ENCODE measurements around the gene ALDH16A1.

The ALDH16A1 gene

DNA sequence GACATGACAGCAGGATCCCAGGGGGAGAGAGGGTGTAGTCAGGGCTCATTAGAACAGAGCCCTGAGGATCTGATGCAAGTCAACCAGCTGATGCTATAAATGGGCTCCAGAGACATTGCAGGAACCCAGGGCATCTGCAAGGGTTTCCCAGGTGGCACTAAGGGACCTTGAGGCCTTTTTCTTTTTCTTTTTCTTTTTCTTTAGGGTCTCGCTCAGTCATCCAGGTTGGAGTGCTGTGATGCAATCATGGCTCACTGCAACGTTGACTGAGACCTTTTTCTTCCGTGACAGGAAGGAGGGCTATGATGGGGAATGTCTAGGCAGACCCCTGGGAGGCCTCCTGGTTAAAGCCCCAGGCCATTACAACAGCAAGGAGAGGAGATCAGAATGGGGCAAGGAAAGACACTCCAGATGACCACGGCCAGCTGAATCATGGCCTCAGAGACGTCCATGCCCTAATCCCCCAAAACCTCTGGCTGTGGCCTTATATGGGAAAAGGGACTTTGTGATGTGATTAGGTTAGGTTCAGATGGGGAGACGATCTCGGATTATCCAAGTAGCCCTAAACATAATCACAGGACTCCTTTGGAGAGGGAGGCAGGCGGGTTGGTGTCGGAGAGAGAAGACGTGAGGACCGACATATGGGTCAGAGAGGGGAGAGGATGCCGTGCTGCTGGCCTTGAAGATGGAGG lies 54.9 kb downstream of the ALDH16A1 start:
- 90% methylated on average over 12 of the region's 12 CpGs for WGBS
- Histone ChIP-seq H3K4me1 (ENCODE audit: insufficient read depth, low read length) (peaks cover 4% of the 10 kb centered on the region), H3K4me3 (ENCODE audit: low read length) (no peak overlapping the region), H3K9me3 (ENCODE audit: insufficient read depth, low read depth, low read length) (no peaks in the 10 kb centered on the region), H3K36me3 (ENCODE audit: insufficient read depth, low read length) (no peaks in the 10 kb centered on the region), H3K9ac (ENCODE audit: low read depth, low read length) (no peak overlapping the region), H3K27me3 (ENCODE audit: insufficient read depth, low read length) (no peaks in the 10 kb centered on the region), H3K27ac (ENCODE audit: low read depth, low read length) (no peak overlapping the region)

DNA sequence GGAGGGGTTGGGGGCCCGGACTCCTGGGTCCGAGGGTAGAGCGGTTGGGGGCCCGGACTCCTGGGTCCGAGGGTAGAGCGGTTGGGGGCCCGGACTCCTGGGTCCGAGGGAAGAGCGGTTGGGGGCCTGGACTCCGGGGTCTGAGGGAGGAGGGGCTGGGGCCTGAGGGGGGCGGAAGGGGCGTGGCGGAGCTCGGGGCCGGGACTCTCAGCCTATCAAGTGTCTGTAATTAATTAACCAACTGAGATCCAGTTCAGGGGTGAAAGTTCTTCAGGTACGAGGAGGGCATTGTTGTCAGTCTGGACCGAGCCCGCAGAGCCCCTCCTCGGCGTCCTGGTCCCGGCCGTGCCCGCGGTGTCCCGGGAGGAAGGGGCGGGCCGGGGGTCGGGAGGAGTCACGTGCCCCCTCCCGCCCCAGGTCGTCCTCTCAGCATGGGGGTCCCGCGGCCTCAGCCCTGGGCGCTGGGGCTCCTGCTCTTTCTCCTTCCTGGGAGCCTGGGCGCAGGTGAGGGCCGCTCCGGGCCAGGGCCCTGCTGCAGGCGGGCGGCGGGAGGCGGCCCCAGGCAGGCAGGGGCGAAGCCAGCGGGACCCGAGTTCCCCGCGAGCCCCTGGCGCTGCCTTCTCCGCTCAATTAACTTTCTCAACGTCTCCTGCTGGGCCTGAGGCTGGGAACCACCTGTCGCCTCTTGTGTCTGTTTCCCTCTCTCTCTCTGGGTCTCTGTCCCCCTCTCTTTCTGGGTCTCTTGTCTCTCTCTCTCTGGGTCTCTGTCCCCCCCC lies 60.1 kb downstream of the ALDH16A1 start:
- peak overlapping the region; percentile 74; the same call in 1 of the 2 replicates for H3K27ac ChIP-seq (ENCODE audit: low read depth, low read length)
- peak overlapping the region; percentile 88 for H3K4me3 ChIP-seq (ENCODE audit: low read length)
- peak overlapping the region; percentile 80 for H3K9ac ChIP-seq (ENCODE audit: low read depth, low read length)
- H3K4me1 ChIP-seq (ENCODE audit: insufficient read depth, low read length) = no peaks in the 10 kb centered on the region
- H3K27me3 ChIP-seq (ENCODE audit: insufficient read depth, low read length) = no peaks in the 10 kb centered on the region
- 1% methylated on average over 50 of the region's 50 CpGs for WGBS
- H3K9me3 ChIP-seq (ENCODE audit: insufficient read depth, low read depth, low read length) = no peaks in the 10 kb centered on the region
- peaks cover 6% of the 10 kb centered on the region; the same call in 1 of the 2 replicates for H3K36me3 ChIP-seq (ENCODE audit: insufficient read depth, low read length)

GRCh38 chr19:49513746-49514118 lies 60.7 kb downstream of the ALDH16A1 start:
- H3K27ac ChIP-seq (ENCODE audit: low read depth, low read length) = 0 out of 2 replicates have a peak overlapping the region, but pooled peaks have one; percentile 25
- 53% methylated on average over 11 of the region's 12 CpGs for WGBS
- peak overlapping the region; percentile 88 for H3K4me3 ChIP-seq (ENCODE audit: low read length)
- no peaks in the 10 kb centered on the region for H3K27me3 ChIP-seq (ENCODE audit: insufficient read depth, low read length)
- H3K9ac ChIP-seq (ENCODE audit: low read depth, low read length) = peak overlapping the region; percentile 80
- no peaks in the 10 kb centered on the region for H3K4me1 ChIP-seq (ENCODE audit: insufficient read depth, low read length)
- H3K36me3 ChIP-seq (ENCODE audit: insufficient read depth, low read length) = peaks cover 6% of the 10 kb centered on the region; the same call in 1 of the 2 replicates
- H3K9me3 ChIP-seq (ENCODE audit: insufficient read depth, low read depth, low read length) = no peaks in the 10 kb centered on the region

DNA sequence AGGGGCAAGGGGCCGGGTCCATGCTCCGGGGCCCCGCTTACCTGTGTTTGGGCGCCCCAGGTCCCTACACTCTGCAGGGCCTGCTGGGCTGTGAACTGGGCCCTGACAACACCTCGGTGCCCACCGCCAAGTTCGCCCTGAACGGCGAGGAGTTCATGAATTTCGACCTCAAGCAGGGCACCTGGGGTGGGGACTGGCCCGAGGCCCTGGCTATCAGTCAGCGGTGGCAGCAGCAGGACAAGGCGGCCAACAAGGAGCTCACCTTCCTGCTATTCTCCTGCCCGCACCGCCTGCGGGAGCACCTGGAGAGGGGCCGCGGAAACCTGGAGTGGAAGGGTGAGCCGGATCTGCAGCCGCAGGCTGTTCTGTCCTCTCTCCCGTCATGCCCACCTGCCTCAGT lies 61.1 kb downstream of the ALDH16A1 start:
- Histone ChIP-seq H3K4me3 (ENCODE audit: low read length) (peak overlapping the region; percentile 88), H3K4me1 (ENCODE audit: insufficient read depth, low read length) (no peaks in the 10 kb centered on the region), H3K9ac (ENCODE audit: low read depth, low read length) (peak overlapping the region; percentile 80; the same call in 1 of the 2 replicates), H3K27me3 (ENCODE audit: insufficient read depth, low read length) (no peaks in the 10 kb centered on the region), H3K9me3 (ENCODE audit: insufficient read depth, low read depth, low read length) (no peaks in the 10 kb centered on the region), H3K36me3 (ENCODE audit: insufficient read depth, low read length) (peaks cover 6% of the 10 kb centered on the region; the same call in 1 of the 2 replicates), H3K27ac (ENCODE audit: low read depth, low read length) (no peak overlapping the region)
- 81% methylated on average over 21 of the region's 21 CpGs for WGBS

DNA sequence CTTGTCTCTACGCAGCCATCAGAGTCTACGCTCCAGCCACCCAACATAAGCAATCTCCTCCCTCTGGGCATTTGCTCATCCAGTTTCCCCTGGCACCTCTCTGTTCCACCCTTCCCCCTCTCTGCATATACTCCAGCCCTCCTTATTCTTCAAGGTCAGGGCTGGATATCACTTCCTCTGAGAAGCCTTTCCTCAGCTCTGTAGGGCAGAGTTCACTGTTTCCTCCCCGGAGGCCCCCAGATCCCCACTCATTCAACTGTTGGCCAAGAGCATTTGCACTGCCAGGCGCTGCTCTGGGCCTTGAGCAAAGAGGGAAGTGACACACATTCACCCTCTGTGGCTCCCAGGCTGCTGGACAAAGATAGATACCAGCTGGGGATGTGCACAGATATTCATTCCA lies 62.7 kb downstream of the ALDH16A1 start:
- H3K4me3 ChIP-seq (ENCODE audit: low read length) = no peak overlapping the region
- no peak overlapping the region for H3K27ac ChIP-seq (ENCODE audit: low read depth, low read length)
- H3K4me1 ChIP-seq (ENCODE audit: insufficient read depth, low read length) = no peaks in the 10 kb centered on the region
- no peaks in the 10 kb centered on the region for H3K27me3 ChIP-seq (ENCODE audit: insufficient read depth, low read length)
- no peaks in the 10 kb centered on the region for H3K9me3 ChIP-seq (ENCODE audit: insufficient read depth, low read depth, low read length)
- no peak overlapping the region for H3K9ac ChIP-seq (ENCODE audit: low read depth, low read length)
- 92% methylated on average over 4 of the region's 4 CpGs for WGBS
- H3K36me3 ChIP-seq (ENCODE audit: insufficient read depth, low read length) = peaks cover 9% of the 10 kb centered on the region

DNA sequence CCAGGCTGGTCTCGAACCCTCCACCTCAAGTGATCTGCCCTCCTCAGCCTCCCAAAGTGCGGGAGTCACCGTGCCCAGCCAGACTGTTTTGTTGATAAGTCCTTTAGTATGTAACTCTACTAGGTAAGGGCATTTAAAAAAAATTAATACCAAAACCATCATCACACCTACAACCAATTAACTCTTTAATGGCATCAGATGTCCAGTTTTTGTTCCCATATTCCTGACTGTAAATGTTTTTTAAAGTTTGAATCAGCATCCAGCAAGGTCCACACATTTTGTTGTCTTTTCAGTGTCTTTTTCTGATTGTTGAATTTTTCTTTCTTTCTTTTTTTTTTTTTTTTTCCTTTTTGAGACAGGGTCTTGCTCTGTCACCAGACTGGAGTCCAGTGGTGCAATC lies 65.0 kb downstream of the ALDH16A1 start:
- Histone ChIP-seq H3K27ac (ENCODE audit: low read depth, low read length) (no peak overlapping the region), H3K4me3 (ENCODE audit: low read length) (no peak overlapping the region), H3K9ac (ENCODE audit: low read depth, low read length) (no peak overlapping the region), H3K9me3 (ENCODE audit: insufficient read depth, low read depth, low read length) (no peaks in the 10 kb centered on the region), H3K27me3 (ENCODE audit: insufficient read depth, low read length) (no peaks in the 10 kb centered on the region), H3K36me3 (ENCODE audit: insufficient read depth, low read length) (peaks cover 11% of the 10 kb centered on the region), H3K4me1 (ENCODE audit: insufficient read depth, low read length) (no peaks in the 10 kb centered on the region)
- 92% methylated on average over 1 of the region's 3 CpGs for WGBS
